Smooth muscle cell (in vitro differentiated cells): ENCODE results near the gene ZNF860. TPM values are rescaled to one million over a fixed set of nuclear protein-coding genes. Genes with fewer than 3 reads are reported as not detected.

ENCODE experiments used
- DNase-seq: peaks from one replicate; lab custom pipeline; 2025; ENCODE audit not compliant: unreplicated experiment; lab: John Stamatoyannopoulos, UW
- H2AFZ ChIP-seq: fragments of 200-600 bp; sonication (generic); 2 replicates; pipeline ENCODE4 v1.6.0; 2016; ENCODE audit warnings: antibody characterized with exemption, low read depth, mild to moderate bottlenecking
- H3F3A ChIP-seq: fragments of 200-600 bp; sonication (generic); 2 replicates; pipeline ENCODE4 v1.6.0; 2017; ENCODE audit warnings: antibody characterized with exemption, low read depth
- H3K27ac ChIP-seq: fragments of 200-600 bp; sonication (generic); 2 replicates; pipeline ENCODE4 v1.5.1; 2016; ENCODE audit warnings: low read depth, mild to moderate bottlenecking
- H3K27me3 ChIP-seq: fragments of 200-600 bp; sonication (generic); 2 replicates; pipeline ENCODE4 v1.6.1; 2016; ENCODE audit warnings: low read depth, mild to moderate bottlenecking
- H3K36me3 ChIP-seq: fragments of 200-600 bp; sonication (generic); 2 replicates; pipeline ENCODE4 v1.5.1; 2016; ENCODE audit warnings: low read depth
- H3K4me1 ChIP-seq: fragments of 200-600 bp; sonication (generic); 2 replicates; pipeline ENCODE4 v1.5.1; 2016; ENCODE audit warnings: low read depth
- H3K4me2 ChIP-seq: fragments of 200-600 bp; sonication (generic); 2 replicates; pipeline ENCODE4 v1.6.0; 2016; ENCODE audit warnings: mild to moderate bottlenecking
- H3K4me3 ChIP-seq: fragments of 200-600 bp; sonication (generic); 2 replicates; pipeline ENCODE4 v1.5.1; 2016; ENCODE audit warnings: mild to moderate bottlenecking
- H3K79me2 ChIP-seq: fragments of 200-600 bp; sonication (generic); 2 replicates; pipeline ENCODE4 v1.6.0; 2016; ENCODE audit warnings: low read depth, mild to moderate bottlenecking
- H3K9ac ChIP-seq: fragments of 200-600 bp; sonication (generic); 2 replicates; pipeline ENCODE4 v1.6.0; 2016; ENCODE audit warnings: low read depth
- H3K9me3 ChIP-seq: fragments of 200-600 bp; sonication (generic); replicated peaks from 2 replicates; pipeline ENCODE4 v1.5.1; 2016; ENCODE audit warnings: low read depth
- H4K20me1 ChIP-seq: fragments of 200-600 bp; sonication (generic); 2 replicates; pipeline ENCODE4 v1.6.0; 2016; ENCODE audit warnings: low read depth
- CTCF ChIP-seq: fragments of 200-600 bp; sonication (generic); IDR thresholded peaks from 2 replicates; pipeline ENCODE4 v1.5.1; 2017; ENCODE audit warnings: borderline replicate concordance, mild to moderate bottlenecking, antibody characterized with exemption; ENCODE audit not compliant: insufficient read depth, poor library complexity, severe bottlenecking
- WGBS: methylation state at CpG from one replicate; pipeline ENCODE4 v1.1.7; 2016; ENCODE audit warnings: low lambda C conversion rate; 5-methylcytosine and 5-hydroxymethylcytosine counted together
- polyA plus RNA-seq: library from polyadenylated mRNA; unstranded; fragments of >200 nt; fragmentation: Nextera tagmentation; extraction: Ambion mirVana; gene quantifications from 2 replicates; pipeline ENCODE4 v1.2.1, GENCODE V29; 2016
- total RNA-seq: library from RNA; depleted of rRNA; stranded (reverse); fragments of >200 nt; gene quantifications from 2 replicates; pipeline ENCODE4 v1.2.3, GENCODE V29; 2014

The ZNF860 gene
- 0.85 and 1.6 TPM in 2 replicates for total RNA-seq
- 0.91 and 1.2 TPM in 2 replicates for polyA plus RNA-seq

GRCh38 chr3:31981206-31982181, at the start of gene ZNF860, which contains the start of gene OSBPL10:
ZNF860 (plus strand) TSS chr3:31981750; CDS start chr3:31989080, 7,330 bp downstream.
OSBPL10 (minus strand) TSS chr3:31981262; CDS start chr3:31981179, 83 bp downstream.
- H3K27ac ChIP-seq = peak within 1 kb of the TSS; percentile 71
- H3K79me2 ChIP-seq = peaks cover 37% of the 10 kb centered on the region
- WGBS = 3% methylated on average over 46 of the region's 65 CpGs
- peaks cover 20% of the 10 kb centered on the region for H3K4me1 ChIP-seq
- H3F3A ChIP-seq = peaks cover 25% of the 10 kb centered on the region
- no peaks in the 10 kb centered on the region for H3K36me3 ChIP-seq
- peak within 1 kb of the TSS; percentile 93 for H3K4me2 ChIP-seq
- peak within 1 kb of the TSS; percentile 37 for H2AFZ ChIP-seq
- no peaks in the 10 kb centered on the region for H3K27me3 ChIP-seq
- peak; percentile 73 for DNase-seq
- no peaks in the 10 kb centered on the region for H3K9me3 ChIP-seq
- H3K4me3 ChIP-seq = peak within 1 kb of the TSS; percentile 85
- TF ChIP-seq CTCF = no peak
- H4K20me1 ChIP-seq = peaks cover 15% of the 10 kb centered on the region
- peak within 1 kb of the TSS; percentile 76 for H3K9ac ChIP-seq

- Histone ChIP-seq H3K9ac (no peak overlapping the region), H3K4me3 (no peak overlapping the region), H3K4me2 (no peak overlapping the region), H3K4me1 (peaks cover 15% of the 10 kb centered on the region), H4K20me1 (peaks cover 31% of the 10 kb centered on the region), H3K79me2 (peaks cover 96% of the 10 kb centered on the region), H3K27ac (no peak overlapping the region), H3K27me3 (no peaks in the 10 kb centered on the region), H3K9me3 (no peaks in the 10 kb centered on the region), H3F3A (no peaks in the 10 kb centered on the region), H2AFZ (no peak overlapping the region), H3K36me3 (no peaks in the 10 kb centered on the region)
- no peak for DNase-seq
- 93% methylated on average over 3 of the region's 3 CpGs for WGBS
- TF ChIP-seq CTCF = no peak
Measured at GRCh38 chr3:31932990-31933389, 48.6 kb upstream of the ZNF860 start.

GRCh38 chr3:31934018-31934417, 47.5 kb upstream of the ZNF860 start:
- Histone ChIP-seq H3K79me2 (peaks cover 96% of the 10 kb centered on the region), H2AFZ (no peak overlapping the region), H3K9me3 (no peaks in the 10 kb centered on the region), H3K4me3 (no peak overlapping the region), H3F3A (no peaks in the 10 kb centered on the region), H3K36me3 (no peaks in the 10 kb centered on the region), H3K4me1 (peaks cover 15% of the 10 kb centered on the region), H4K20me1 (peaks cover 21% of the 10 kb centered on the region), H3K9ac (no peak overlapping the region), H3K27me3 (no peaks in the 10 kb centered on the region), H3K4me2 (peak overlapping the region; percentile 60), H3K27ac (peak overlapping the region; percentile 38)
- DNase-seq = no peak
- WGBS = 58% methylated on average over 1 of the region's 1 CpG
- no peak for TF ChIP-seq CTCF
